ENCODE measurements around the gene IGSF23. TPM values are rescaled to one million over a fixed set of nuclear protein-coding genes. Genes with fewer than 3 reads are reported as not detected.

IGSF23 gene
- total and polyA plus RNA-seq, 4 donors = not detected

DNA sequence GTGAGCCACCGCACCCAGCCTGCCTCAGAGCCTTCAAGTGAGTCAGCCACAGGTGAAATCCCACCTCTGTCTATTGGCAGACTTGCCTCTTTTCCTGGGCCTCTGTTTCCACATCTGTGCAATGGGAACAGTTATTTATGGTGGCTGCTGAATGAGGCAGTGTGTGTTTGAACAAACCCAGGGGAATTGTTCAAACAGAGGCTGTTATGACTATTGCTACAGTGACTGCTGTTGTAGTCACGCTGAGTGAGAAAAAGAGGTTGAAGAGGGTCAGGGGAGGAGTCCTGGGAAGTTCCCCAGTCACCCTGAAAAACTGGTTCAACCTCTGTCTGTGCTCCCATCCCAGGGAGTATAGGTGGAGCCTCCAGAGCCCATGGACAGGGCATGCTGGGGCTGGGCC lies 58.0 kb downstream of the IGSF23 start, which contains the start of gene CEACAM19:
CEACAM19 (plus strand) TSS at position 83 of the 400 bp plus-strand sequence. CDS start 450 bp downstream, outside the sequence.
- H3K27me3 ChIP-seq (ENCODE audit: control insufficient read depth, insufficient read depth, low read length) = no peaks in the 10 kb centered on the region
- 77% methylated on average over 2 of the region's 2 CpGs for WGBS (ENCODE audit: insufficient coverage)

DNA sequence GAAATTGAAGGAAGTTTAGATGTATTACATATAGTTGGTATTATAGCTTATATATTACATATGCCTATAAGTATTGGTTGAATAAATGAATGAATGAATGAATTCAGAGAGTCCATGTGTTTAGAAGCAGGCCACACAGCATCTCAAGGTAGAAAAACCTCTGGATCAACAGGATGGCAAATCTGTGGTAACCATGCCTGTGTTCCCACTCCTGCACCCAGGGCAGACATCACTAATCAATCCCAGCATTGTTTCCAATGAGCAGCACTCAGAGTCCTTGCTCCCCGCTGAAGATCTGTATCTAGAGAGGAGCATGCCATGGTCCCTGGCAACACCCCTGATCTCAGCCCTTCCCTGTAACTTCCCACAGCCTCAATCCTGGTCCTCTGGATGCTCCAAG lies 58.9 kb downstream of the IGSF23 start:
- no peak overlapping the region for H3K27ac ChIP-seq (ENCODE audit: low read depth, low read length)
- 43% methylated on average over 1 of the region's 1 CpG for WGBS (ENCODE audit: insufficient coverage)
- DNase-seq (ENCODE audit: low read depth in 4 of 6, low spot score in 6 of 6) = no peak
- H3K4me3 ChIP-seq (ENCODE audit: low read depth, low read length) = no peak overlapping the region
- no peaks in the 10 kb centered on the region for H3K9me3 ChIP-seq (ENCODE audit: control insufficient read depth, insufficient read depth, low read length)
- no peaks in the 10 kb centered on the region for H3K4me1 ChIP-seq (ENCODE audit: control insufficient read depth, insufficient read depth, low read length)
- no peaks in the 10 kb centered on the region for H3K27me3 ChIP-seq (ENCODE audit: control insufficient read depth, insufficient read depth, low read length)
- peaks cover 2% of the 10 kb centered on the region for H3K36me3 ChIP-seq (ENCODE audit: control insufficient read depth, insufficient read depth, low read length)

More for the DNA sequence above, 58.0 kb downstream of the IGSF23 start, which contains the start of gene CEACAM19:
- H3K4me1 ChIP-seq (ENCODE audit: control insufficient read depth, insufficient read depth, low read length) = no peaks in the 10 kb centered on the region
- H3K36me3 ChIP-seq (ENCODE audit: control insufficient read depth, insufficient read depth, low read length) = peaks cover 2% of the 10 kb centered on the region
- no peak within 1 kb of the TSS for H3K4me3 ChIP-seq (ENCODE audit: low read depth, low read length)
- no peaks in the 10 kb centered on the region for H3K9me3 ChIP-seq (ENCODE audit: control insufficient read depth, insufficient read depth, low read length)
- DNase-seq (ENCODE audit: low read depth in 4 of 6, low spot score in 6 of 6) = no peak
- no peak within 1 kb of the TSS for H3K27ac ChIP-seq (ENCODE audit: low read depth, low read length)

DNA sequence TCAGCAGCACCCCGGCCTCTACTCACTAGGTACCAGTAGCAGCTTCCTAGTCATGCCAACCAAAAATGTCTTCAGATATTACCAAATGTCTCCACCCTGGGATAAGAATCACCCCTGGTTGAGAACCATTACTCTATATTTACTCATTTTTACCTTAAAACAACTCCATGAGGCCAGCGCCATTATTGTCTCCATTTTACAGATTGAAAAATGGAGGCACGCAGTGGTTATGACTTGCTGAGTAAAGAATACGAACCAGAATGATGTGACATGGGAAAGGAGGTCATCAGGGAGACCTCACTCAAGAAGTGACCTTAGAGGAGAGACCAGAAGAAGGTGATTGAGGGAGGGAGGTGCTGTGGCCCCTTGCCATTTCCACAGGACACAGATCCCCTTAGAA lies 60.1 kb downstream of the IGSF23 start:
- Histone ChIP-seq H3K9me3 (ENCODE audit: control insufficient read depth, insufficient read depth, low read length) (no peaks in the 10 kb centered on the region), H3K27me3 (ENCODE audit: control insufficient read depth, insufficient read depth, low read length) (no peaks in the 10 kb centered on the region), H3K36me3 (ENCODE audit: control insufficient read depth, insufficient read depth, low read length) (peaks cover 2% of the 10 kb centered on the region), H3K4me1 (ENCODE audit: control insufficient read depth, insufficient read depth, low read length) (no peaks in the 10 kb centered on the region), H3K27ac (ENCODE audit: low read depth, low read length) (no peak overlapping the region), H3K4me3 (ENCODE audit: low read depth, low read length) (no peak overlapping the region)
- WGBS (ENCODE audit: insufficient coverage) = 88% methylated on average over 3 of the region's 4 CpGs
- DNase-seq (ENCODE audit: low read depth in 4 of 6, low spot score in 6 of 6) = no peak

DNA sequence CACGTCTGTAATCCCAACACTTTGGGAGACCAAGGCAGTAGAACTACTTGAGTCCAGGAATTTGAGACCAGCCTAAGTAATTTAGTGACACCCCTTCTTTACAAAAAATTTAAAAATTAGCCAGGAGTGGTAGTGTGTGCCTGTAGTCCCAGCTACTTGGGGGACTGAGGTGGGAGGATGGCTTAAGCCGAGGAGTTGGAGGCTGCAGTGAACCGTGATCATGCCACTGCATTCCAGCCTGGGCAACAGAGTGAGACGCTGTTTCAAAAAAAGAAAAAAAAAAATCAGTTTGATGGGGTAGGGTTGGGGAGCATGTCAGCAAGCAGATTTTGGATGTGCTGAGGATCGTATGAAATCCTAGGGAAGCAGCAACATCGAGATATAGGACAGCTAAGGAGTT lies 62.2 kb downstream of the IGSF23 start:
- peaks cover 5% of the 10 kb centered on the region for H3K36me3 ChIP-seq (ENCODE audit: control insufficient read depth, insufficient read depth, low read length)
- no peak overlapping the region for H3K4me3 ChIP-seq (ENCODE audit: low read depth, low read length)
- no peaks in the 10 kb centered on the region for H3K27me3 ChIP-seq (ENCODE audit: control insufficient read depth, insufficient read depth, low read length)
- WGBS (ENCODE audit: insufficient coverage) = 87% methylated on average over 6 of the region's 6 CpGs
- H3K9me3 ChIP-seq (ENCODE audit: control insufficient read depth, insufficient read depth, low read length) = no peaks in the 10 kb centered on the region
- H3K4me1 ChIP-seq (ENCODE audit: control insufficient read depth, insufficient read depth, low read length) = no peaks in the 10 kb centered on the region
- H3K27ac ChIP-seq (ENCODE audit: low read depth, low read length) = no peak overlapping the region
- DNase-seq (ENCODE audit: low read depth in 4 of 6, low spot score in 6 of 6) = no peak

DNA sequence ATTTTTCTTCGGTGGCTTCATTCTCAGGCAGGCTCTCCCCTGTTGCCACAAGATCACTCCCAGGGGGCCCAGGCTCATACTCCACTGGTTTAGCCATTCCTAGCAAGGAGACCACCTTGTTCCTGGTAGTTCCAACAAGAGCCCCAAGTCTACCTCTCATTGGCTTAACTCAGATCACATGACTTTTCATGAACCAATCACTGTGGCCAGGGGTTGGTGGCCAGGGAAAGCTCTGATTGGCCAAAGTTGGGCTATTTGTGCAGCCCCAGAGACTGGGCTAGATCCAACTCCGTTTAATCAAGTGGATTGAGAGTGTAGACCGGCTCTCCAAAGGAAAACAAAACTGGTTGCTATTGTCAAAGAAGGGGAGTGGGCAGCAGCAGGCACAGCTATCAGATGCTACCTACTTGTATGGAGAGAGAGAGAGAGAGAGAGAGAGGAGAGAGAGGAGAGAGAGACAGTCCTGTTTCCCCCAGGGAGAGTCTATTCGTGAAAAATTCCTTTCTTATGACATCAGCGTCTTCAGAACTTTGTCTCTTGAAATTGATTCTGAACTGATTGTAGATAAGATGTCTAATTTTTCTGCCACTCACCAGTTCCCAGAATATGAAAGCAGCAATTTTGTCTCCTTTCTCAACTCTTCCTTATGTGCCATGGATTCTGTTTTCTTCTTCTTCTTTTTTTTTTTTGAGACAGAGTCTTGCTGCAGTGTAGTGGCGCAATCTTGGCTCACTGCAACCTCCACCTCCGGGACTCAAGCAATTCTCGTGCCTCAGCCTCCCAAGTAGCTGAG lies 63.9 kb downstream of the IGSF23 start:
- H3K27ac ChIP-seq (ENCODE audit: low read depth, low read length) = no peak overlapping the region
- H3K4me3 ChIP-seq (ENCODE audit: low read depth, low read length) = no peak overlapping the region
- no peaks in the 10 kb centered on the region for H3K27me3 ChIP-seq (ENCODE audit: control insufficient read depth, insufficient read depth, low read length)
- DNase-seq (ENCODE audit: low read depth in 4 of 6, low spot score in 6 of 6) = peak in 1 of 6 donors; percentile 8
- peaks cover 8% of the 10 kb centered on the region for H3K36me3 ChIP-seq (ENCODE audit: control insufficient read depth, insufficient read depth, low read length)
- WGBS (ENCODE audit: insufficient coverage) = 64% methylated on average over 3 of the region's 8 CpGs
- no peaks in the 10 kb centered on the region for H3K4me1 ChIP-seq (ENCODE audit: control insufficient read depth, insufficient read depth, low read length)
- H3K9me3 ChIP-seq (ENCODE audit: control insufficient read depth, insufficient read depth, low read length) = no peaks in the 10 kb centered on the region

DNA sequence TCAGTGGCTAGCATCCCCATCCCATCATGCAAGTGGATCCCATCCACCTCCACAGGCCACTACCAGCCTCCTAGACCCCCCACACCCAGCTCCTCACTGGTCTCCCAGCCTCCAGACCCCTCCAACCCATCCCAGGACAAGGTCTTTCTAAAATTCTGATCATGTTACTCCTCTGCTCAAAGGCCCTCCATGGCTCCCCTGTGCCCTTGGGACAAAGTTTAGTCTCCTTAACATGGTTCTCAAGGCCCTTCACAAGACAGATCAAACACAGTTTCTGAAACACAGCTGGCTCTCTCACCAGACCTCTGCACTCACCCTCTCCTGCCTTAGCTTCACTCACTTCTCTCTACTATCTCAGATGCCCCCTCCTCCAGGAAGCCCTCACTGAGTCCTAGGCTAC lies 67.2 kb downstream of the IGSF23 start:
- Histone ChIP-seq H3K9me3 (ENCODE audit: control insufficient read depth, insufficient read depth, low read length) (no peaks in the 10 kb centered on the region), H3K4me3 (ENCODE audit: low read depth, low read length) (no peak overlapping the region), H3K4me1 (ENCODE audit: control insufficient read depth, insufficient read depth, low read length) (no peaks in the 10 kb centered on the region), H3K27ac (ENCODE audit: low read depth, low read length) (no peak overlapping the region), H3K27me3 (ENCODE audit: control insufficient read depth, insufficient read depth, low read length) (no peaks in the 10 kb centered on the region), H3K36me3 (ENCODE audit: control insufficient read depth, insufficient read depth, low read length) (peaks cover 20% of the 10 kb centered on the region)
- no peak for DNase-seq (ENCODE audit: low read depth in 4 of 6, low spot score in 6 of 6)

DNA sequence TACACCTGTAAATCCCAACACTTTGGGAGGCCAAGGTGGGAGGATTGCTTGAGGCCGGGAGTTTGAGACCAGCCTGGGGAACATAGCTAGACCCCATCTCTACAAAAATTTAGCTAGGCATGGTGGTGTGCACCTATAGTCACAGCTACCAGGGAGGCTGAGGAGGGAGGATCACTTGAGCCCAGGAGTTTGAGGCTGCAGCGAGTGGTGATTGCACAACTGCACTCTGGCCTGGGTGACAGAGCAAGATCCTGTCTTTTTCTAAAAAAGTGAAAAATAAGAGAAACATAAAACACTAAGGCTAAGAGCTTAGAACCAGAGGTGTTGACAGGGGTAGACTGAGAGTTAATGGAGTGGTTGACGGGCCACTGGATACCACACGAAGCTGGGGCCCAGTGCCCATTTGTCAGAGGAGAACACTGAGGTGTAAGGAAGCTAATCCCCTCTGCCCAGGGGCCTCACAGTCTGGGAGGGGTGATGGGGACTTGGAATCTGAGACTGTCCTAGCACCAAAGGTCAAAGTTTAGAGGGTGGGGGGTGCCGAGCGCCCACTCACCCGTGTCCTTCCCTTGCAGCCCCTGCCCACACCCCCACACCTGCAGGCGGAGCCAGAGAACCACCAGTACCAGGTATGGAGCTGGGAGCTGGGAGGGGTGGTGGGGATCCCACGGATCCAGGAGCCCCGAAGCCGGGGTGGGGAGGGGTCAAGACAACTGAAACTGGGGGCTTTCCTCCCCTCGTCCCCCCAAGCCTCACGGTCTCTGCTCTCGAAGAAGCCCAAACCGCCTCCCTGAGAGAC lies 68.8 kb downstream of the IGSF23 start:
- peaks cover 18% of the 10 kb centered on the region for H3K36me3 ChIP-seq (ENCODE audit: control insufficient read depth, insufficient read depth, low read length)
- H3K27ac ChIP-seq (ENCODE audit: low read depth, low read length) = no peak overlapping the region
- no peak overlapping the region for H3K4me3 ChIP-seq (ENCODE audit: low read depth, low read length)
- H3K9me3 ChIP-seq (ENCODE audit: control insufficient read depth, insufficient read depth, low read length) = no peaks in the 10 kb centered on the region
- WGBS (ENCODE audit: insufficient coverage) = 77% methylated on average over 9 of the region's 15 CpGs
- no peaks in the 10 kb centered on the region for H3K4me1 ChIP-seq (ENCODE audit: control insufficient read depth, insufficient read depth, low read length)
- H3K27me3 ChIP-seq (ENCODE audit: control insufficient read depth, insufficient read depth, low read length) = no peaks in the 10 kb centered on the region
- no peak for DNase-seq (ENCODE audit: low read depth in 4 of 6, low spot score in 6 of 6)

DNA sequence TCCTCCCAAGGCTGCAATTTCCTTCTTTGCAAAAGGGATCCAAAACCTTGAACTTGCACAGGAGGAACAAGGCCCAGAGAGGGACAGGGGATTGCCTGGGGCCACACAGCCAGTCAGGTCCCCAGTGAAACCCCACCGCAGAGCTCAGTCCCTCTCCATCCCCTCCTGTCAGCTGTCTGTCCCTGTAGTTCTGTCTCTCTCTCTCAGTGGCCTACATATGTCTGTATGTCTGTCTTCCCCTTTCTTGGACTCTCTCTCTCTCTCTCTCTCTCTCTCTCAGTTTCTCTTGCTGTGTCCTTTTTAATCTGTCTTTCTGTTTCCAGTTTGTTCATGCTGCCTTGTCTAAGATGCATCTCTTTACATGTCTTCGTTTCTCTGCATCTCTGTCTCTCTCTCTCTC lies 69.4 kb downstream of the IGSF23 start:
- 83% methylated on average over 2 of the region's 2 CpGs for WGBS (ENCODE audit: insufficient coverage)
- Histone ChIP-seq H3K9me3 (ENCODE audit: control insufficient read depth, insufficient read depth, low read length) (no peaks in the 10 kb centered on the region), H3K27me3 (ENCODE audit: control insufficient read depth, insufficient read depth, low read length) (no peaks in the 10 kb centered on the region), H3K27ac (ENCODE audit: low read depth, low read length) (no peak overlapping the region), H3K4me3 (ENCODE audit: low read depth, low read length) (no peak overlapping the region), H3K4me1 (ENCODE audit: control insufficient read depth, insufficient read depth, low read length) (no peaks in the 10 kb centered on the region), H3K36me3 (ENCODE audit: control insufficient read depth, insufficient read depth, low read length) (peaks cover 18% of the 10 kb centered on the region)
- DNase-seq (ENCODE audit: low read depth in 4 of 6, low spot score in 6 of 6) = no peak

DNA sequence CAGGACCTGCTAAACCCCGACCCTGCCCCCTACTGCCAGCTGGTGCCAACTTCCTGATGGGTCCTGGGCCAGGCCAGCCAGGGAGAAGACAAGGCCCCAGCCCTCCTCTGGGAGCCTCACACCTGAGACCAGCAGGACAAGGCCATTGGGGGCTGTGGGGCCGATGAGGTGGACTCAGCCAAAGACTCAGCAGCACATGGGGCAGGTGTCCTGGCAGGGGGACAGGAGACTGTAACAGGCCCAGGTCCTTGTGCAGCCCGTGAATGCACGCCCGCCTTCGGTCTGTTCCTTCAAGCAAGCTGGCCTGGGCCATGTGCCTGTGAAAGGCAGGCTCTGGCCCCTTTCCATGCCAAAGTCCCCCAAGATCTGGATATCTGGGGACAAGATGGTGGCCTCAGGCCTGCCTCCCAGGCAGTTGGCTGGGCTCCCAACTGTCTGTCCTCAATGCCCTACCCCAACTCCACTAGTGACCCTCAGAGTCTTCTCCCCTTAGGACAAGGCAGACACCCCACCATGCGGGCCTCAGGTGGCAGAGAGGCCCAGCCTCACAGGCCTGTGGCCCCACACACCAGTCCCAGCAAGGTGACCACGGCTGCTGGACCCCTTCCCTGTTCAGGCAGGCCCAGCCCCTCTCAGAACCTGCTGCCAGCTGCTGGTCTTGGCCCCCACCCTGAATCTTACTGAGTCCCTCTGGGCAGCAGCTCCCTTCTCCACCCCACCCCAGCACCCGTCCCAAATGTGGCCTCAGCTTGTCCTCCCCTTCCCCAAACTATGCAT lies 70.3 kb downstream of the IGSF23 start:
- WGBS (ENCODE audit: insufficient coverage) = 71% methylated on average over 9 of the region's 9 CpGs
- H3K27me3 ChIP-seq (ENCODE audit: control insufficient read depth, insufficient read depth, low read length) = no peaks in the 10 kb centered on the region
- peaks cover 18% of the 10 kb centered on the region for H3K36me3 ChIP-seq (ENCODE audit: control insufficient read depth, insufficient read depth, low read length)
- no peak for DNase-seq (ENCODE audit: low read depth in 4 of 6, low spot score in 6 of 6)
- H3K4me1 ChIP-seq (ENCODE audit: control insufficient read depth, insufficient read depth, low read length) = no peaks in the 10 kb centered on the region
- H3K9me3 ChIP-seq (ENCODE audit: control insufficient read depth, insufficient read depth, low read length) = no peaks in the 10 kb centered on the region
- H3K4me3 ChIP-seq (ENCODE audit: low read depth, low read length) = no peak overlapping the region
- H3K27ac ChIP-seq (ENCODE audit: low read depth, low read length) = no peak overlapping the region

All from spinal cord (tissue), 10 donors.